HEK293 (cell line): ENCODE data around the gene ARHGEF28.

ENCODE experiments used
- CTCF ChIP-seq: fragments of 450-650 bp; formaldehyde crosslinking; IDR thresholded peaks from 2 replicates; pipeline ENCODE4 v1.5.1; 2016; ENCODE audit warnings: missing biosample characterization, missing genetic modification characterization
- ELK4 ChIP-seq: IDR thresholded peaks from 2 replicates; pipeline ENCODE4 v1.6.1; 2011; ENCODE audit warnings: mild to moderate bottlenecking, low read depth, low read length, borderline replicate concordance
- PRDM10 ChIP-seq: fragments of 450-650 bp; formaldehyde crosslinking; IDR thresholded peaks from 2 replicates; pipeline ENCODE4 v1.5.1; 2016; ENCODE audit warnings: missing biosample characterization, missing genetic modification characterization
- SALL2 ChIP-seq: fragments of 450-650 bp; formaldehyde crosslinking; IDR thresholded peaks from 2 replicates; pipeline ENCODE4 v1.5.0; 2017; ENCODE audit warnings: missing biosample characterization, mild to moderate bottlenecking, missing genetic modification characterization, borderline replicate concordance
- ZBTB17 ChIP-seq: fragments of 450-650 bp; formaldehyde crosslinking; IDR thresholded peaks from 2 replicates; pipeline ENCODE4 v1.5.1; 2016; ENCODE audit warnings: missing biosample characterization, missing genetic modification characterization
- ZBTB26 ChIP-seq: fragments of 450-650 bp; formaldehyde crosslinking; optimal IDR thresholded peaks from 2 replicates; pipeline ENCODE3; 2016; ENCODE audit warnings: missing biosample characterization, mild to moderate bottlenecking, missing genetic modification characterization
- ZNF174 ChIP-seq: fragments of 450-650 bp; formaldehyde crosslinking; IDR thresholded peaks from 2 replicates; pipeline ENCODE4 v1.5.0; 2017; ENCODE audit warnings: missing biosample characterization, mild to moderate bottlenecking, missing genetic modification characterization
- ZNF366 ChIP-seq: fragments of 450-650 bp; formaldehyde crosslinking; conservative IDR thresholded peaks from 2 replicates; pipeline ENCODE4 v1.5.1; 2016; ENCODE audit warnings: missing biosample characterization, missing genetic modification characterization
- ZNF416 ChIP-seq: fragments of 450-650 bp; formaldehyde crosslinking; IDR thresholded peaks from 2 replicates; pipeline ENCODE4 v1.5.1; 2016; ENCODE audit warnings: missing biosample characterization, missing genetic modification characterization
- TF ChIP-seq, protein P1 (sequence below): fragments of 450-650 bp; formaldehyde crosslinking; IDR thresholded peaks from 2 replicates; pipeline ENCODE4 v1.5.1; 2017; ENCODE audit warnings: missing biosample characterization, missing genetic modification characterization

GRCh38 chr5:73901043-73901442 is 275.0 kb downstream of the ARHGEF28 start:
- TF ChIP-seq PRDM10, result no peak
- TF ChIP-seq ZNF366, result no peak
- no peak for TF ChIP-seq ZBTB17 (tag by site-specific recombination)
- TF ChIP-seq, protein P1, sequence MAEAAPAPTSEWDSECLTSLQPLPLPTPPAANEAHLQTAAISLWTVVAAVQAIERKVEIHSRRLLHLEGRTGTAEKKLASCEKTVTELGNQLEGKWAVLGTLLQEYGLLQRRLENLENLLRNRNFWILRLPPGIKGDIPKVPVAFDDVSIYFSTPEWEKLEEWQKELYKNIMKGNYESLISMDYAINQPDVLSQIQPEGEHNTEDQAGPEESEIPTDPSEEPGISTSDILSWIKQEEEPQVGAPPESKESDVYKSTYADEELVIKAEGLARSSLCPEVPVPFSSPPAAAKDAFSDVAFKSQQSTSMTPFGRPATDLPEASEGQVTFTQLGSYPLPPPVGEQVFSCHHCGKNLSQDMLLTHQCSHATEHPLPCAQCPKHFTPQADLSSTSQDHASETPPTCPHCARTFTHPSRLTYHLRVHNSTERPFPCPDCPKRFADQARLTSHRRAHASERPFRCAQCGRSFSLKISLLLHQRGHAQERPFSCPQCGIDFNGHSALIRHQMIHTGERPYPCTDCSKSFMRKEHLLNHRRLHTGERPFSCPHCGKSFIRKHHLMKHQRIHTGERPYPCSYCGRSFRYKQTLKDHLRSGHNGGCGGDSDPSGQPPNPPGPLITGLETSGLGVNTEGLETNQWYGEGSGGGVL, result no peak
- TF ChIP-seq ZBTB26 (tag by site-specific recombination), result no peak
- no peak for TF ChIP-seq ELK4
- TF ChIP-seq CTCF (tag by site-specific recombination), result no peak
- TF ChIP-seq SALL2 (tag by site-specific recombination), result no peak
- TF ChIP-seq ZNF416 (tag by site-specific recombination), result no peak
- TF ChIP-seq ZNF174, result no peak
